ENCODE data around the gene RBM5.

DNA sequence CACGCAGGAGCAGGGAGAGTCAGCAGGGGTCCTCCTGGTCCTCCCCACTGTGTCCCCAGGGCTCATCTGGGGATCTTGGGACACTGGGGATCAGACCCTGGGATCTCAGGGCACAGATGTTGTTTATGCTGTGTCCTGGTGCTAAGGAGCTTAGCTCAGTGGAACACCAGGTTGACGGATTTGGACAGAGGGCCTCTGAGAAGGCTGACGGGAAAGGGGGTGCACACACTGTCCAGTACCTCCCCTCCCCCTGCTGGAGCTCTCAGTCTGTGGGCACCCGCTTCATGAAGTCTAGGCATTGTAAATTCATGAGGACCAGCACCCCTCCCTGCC lies 44.5 kb downstream of the RBM5 start:
- TF ChIP-seq, protein P1, sequence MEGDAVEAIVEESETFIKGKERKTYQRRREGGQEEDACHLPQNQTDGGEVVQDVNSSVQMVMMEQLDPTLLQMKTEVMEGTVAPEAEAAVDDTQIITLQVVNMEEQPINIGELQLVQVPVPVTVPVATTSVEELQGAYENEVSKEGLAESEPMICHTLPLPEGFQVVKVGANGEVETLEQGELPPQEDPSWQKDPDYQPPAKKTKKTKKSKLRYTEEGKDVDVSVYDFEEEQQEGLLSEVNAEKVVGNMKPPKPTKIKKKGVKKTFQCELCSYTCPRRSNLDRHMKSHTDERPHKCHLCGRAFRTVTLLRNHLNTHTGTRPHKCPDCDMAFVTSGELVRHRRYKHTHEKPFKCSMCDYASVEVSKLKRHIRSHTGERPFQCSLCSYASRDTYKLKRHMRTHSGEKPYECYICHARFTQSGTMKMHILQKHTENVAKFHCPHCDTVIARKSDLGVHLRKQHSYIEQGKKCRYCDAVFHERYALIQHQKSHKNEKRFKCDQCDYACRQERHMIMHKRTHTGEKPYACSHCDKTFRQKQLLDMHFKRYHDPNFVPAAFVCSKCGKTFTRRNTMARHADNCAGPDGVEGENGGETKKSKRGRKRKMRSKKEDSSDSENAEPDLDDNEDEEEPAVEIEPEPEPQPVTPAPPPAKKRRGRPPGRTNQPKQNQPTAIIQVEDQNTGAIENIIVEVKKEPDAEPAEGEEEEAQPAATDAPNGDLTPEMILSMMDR (IDR thresholded peaks at IDR 0.05), result no peak
- TF ChIP-seq NPAS2 (CRISPR knock-in tag; IDR thresholded peaks at IDR 0.05; ENCODE audit: borderline replicate concordance) (no peak), POLR2A (IDR thresholded peaks at IDR 0.05; ENCODE audit: low read length) (no peak), EP300 (IDR thresholded peaks at IDR 0.05) (no peak)
